Measurements from ENCODE around the gene KRT86.

- TF ChIP-seq EZH2 (IDR thresholded peaks at IDR 0.05; ENCODE audit: borderline replicate concordance, insufficient read depth, low read depth, low read length, poor library complexity, severe bottlenecking), result no peak
- TF ChIP-seq, protein P1, sequence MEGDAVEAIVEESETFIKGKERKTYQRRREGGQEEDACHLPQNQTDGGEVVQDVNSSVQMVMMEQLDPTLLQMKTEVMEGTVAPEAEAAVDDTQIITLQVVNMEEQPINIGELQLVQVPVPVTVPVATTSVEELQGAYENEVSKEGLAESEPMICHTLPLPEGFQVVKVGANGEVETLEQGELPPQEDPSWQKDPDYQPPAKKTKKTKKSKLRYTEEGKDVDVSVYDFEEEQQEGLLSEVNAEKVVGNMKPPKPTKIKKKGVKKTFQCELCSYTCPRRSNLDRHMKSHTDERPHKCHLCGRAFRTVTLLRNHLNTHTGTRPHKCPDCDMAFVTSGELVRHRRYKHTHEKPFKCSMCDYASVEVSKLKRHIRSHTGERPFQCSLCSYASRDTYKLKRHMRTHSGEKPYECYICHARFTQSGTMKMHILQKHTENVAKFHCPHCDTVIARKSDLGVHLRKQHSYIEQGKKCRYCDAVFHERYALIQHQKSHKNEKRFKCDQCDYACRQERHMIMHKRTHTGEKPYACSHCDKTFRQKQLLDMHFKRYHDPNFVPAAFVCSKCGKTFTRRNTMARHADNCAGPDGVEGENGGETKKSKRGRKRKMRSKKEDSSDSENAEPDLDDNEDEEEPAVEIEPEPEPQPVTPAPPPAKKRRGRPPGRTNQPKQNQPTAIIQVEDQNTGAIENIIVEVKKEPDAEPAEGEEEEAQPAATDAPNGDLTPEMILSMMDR (IDR thresholded peaks at IDR 0.05), result no peak
Observed at GRCh38 chr12:52227606-52228166, 46.8 kb upstream of the KRT86 start.
